Testis (tissue), 3 donors: ENCODE results near the gene TMEM198. TPM values are rescaled to one million over a fixed set of nuclear protein-coding genes. Genes with fewer than 3 reads are reported as not detected.

ENCODE experiments used
- DNase-seq: peaks from one replicate; pipeline ENCODE4 v3.0.0-alpha.2; 2019
- H3K27ac ChIP-seq, 2 donors: fragments of 200-600 bp; sonication (generic); one replicate each; pipeline ENCODE4 v1.5.1; 2019
- H3K27me3 ChIP-seq: fragments of 200-600 bp; sonication (generic); one replicate; pipeline ENCODE4 v1.5.1; 2019
- H3K36me3 ChIP-seq: fragments of 200-600 bp; sonication (generic); one replicate; pipeline ENCODE4 v1.5.1; 2017; ENCODE audit warnings: low read depth; ENCODE audit errors: missing control alignments
- H3K4me1 ChIP-seq: fragments of 200-600 bp; sonication (generic); one replicate; pipeline ENCODE4 v1.5.1; 2019
- H3K4me3 ChIP-seq, 2 donors: fragments of 200-600 bp; sonication (generic); one replicate each; pipeline ENCODE4 v1.5.1; 2017 to 2019
- H3K9me3 ChIP-seq: fragments of 200-600 bp; sonication (generic); one replicate; pipeline ENCODE4 v1.5.1; 2017
- CTCF ChIP-seq, 3 experiments: fragments of 450-650 bp in 2 of 3; fragments of 200-600 bp in 1 of 3; sonication (generic) in 1 of 3; IDR thresholded peaks; one replicate each; pipeline ENCODE4 v1.5.1; 2016 to 2019; ENCODE audit warnings: antibody characterized with exemption in 3 of 3, mild to moderate bottlenecking in 2 of 3, moderate library complexity in 1 of 3
- POLR2A ChIP-seq: fragments of 450-650 bp; IDR thresholded peaks from one replicate; pipeline ENCODE4 v1.6.1; 2017; ENCODE audit warnings: antibody characterized with exemption, mild to moderate bottlenecking, moderate library complexity
- WGBS, 2 donors: methylation state at CpG; one replicate each; pipeline ENCODE4 v1.1.5; 2018; 5-methylcytosine and 5-hydroxymethylcytosine counted together
- intact Hi-C: fragments of 100-400 bp; cut with DNase I; formaldehyde crosslinking; loops from one replicate; pipeline ENCODE4 v1.15.1; 2023; ENCODE audit warnings: low total_unique reads
- microRNA-seq, 2 donors: library from miRNA; unstranded; fragments of <30 nt; microRNA quantifications; one replicate each; pipeline ENCODE4, GENCODE V29; 2016; ENCODE audit warnings: borderline number of aligned reads in 2 of 2, borderline replicate concordance in 1 of 2
- polyA plus RNA-seq: library from polyadenylated mRNA; stranded (reverse); fragments of 350-450 nt; fragmentation: Illumina TruSeq; extraction: RNeasy Lipid Tissue Mini Kit (QIAGEN cat#74804); gene quantifications from one replicate; pipeline ENCODE4 v1.2.3, GENCODE V29; 2014; ENCODE audit warnings: low read depth, low replicate concordance; ENCODE audit not compliant: insufficient read depth
- small RNA-seq, 2 donors: library from RNA; depleted of rRNA; stranded (forward); fragments of <200 nt; gene quantifications; one replicate each; pipeline ENCODE3, GENCODE V24; 2016
- total RNA-seq, 2 donors: library from RNA; depleted of rRNA; stranded (reverse); fragments of >200 nt; gene quantifications; one replicate each; pipeline ENCODE4 v1.2.3, GENCODE V29; 2016

TMEM198 gene
- total and polyA plus RNA-seq, 3 donors from 2014 or later, result 7.3 to 11.8 (median 11.3) TPM

- Histone ChIP-seq H3K4me3 (peak within 1 kb of the TSS; percentile 68 to 78), H3K4me1 (peaks cover 37% of the 10 kb centered on the region), H3K27me3 (no peaks in the 10 kb centered on the region), H3K36me3 (no peaks in the 10 kb centered on the region), H3K9me3 (no peaks in the 10 kb centered on the region), H3K27ac (peak within 1 kb of the TSS; percentile 77 to 96)
- peak; percentile 57 for TF ChIP-seq POLR2A
- TF ChIP-seq CTCF (IDR thresholded peaks at IDR 0.05), result peak in 1 of 3 experiments; percentile 3
- peak; percentile 98 for DNase-seq
- 0 to 1% methylated on average over 44 to 57 of the region's 57 CpGs for WGBS, 2 donors
- intact Hi-C loops, result no loop called here
Observed at GRCh38 chr2:219597552-219598307, 53.9 kb downstream of the TMEM198 start, which contains the start of gene STK11IP. Gene STK11IP (plus strand): TSS chr2:219597857. CDS start chr2:219598120, 263 bp downstream.

- no peaks in the 10 kb centered on the region for H3K9me3 ChIP-seq
- H3K27me3 ChIP-seq, result no peaks in the 10 kb centered on the region
- 20 to 23% methylated on average over 9 of the region's 9 CpGs for WGBS, 2 donors
- TF ChIP-seq CTCF (IDR thresholded peaks at IDR 0.05), result no peak
- TF ChIP-seq POLR2A, result no peak
- H3K4me1 ChIP-seq, result peaks cover 33% of the 10 kb centered on the region
- peak overlapping the region; percentile 68 to 78 for H3K4me3 ChIP-seq
- intact Hi-C loops, result no loop called here
- DNase-seq, result no peak
- H3K36me3 ChIP-seq, result no peaks in the 10 kb centered on the region
- peak overlapping the region; percentile 77 to 96 for H3K27ac ChIP-seq
Observed at GRCh38 chr2:219598308-219599078, 54.7 kb downstream of the TMEM198 start.

Small RNA genes lying within 50 kb of the gene (microRNA-seq; reads per million reads assigned to microRNA genes)
- gene MIR3132, result 1.4 reads per million in 2 donors

Small RNA genes lying within 50 kb of the gene (small RNA-seq; reads per million reads assigned to genes)
- gene MIR3132 (0 reads per million in 2 donors), gene RN7SKP213 (0 to 0.09 reads per million in 2 donors)

Other genes with a start within 250 kb of the TMEM198 start
- 1 to 10 TPM; 3.5 to 6.0 TPM for gene PTPRN, start 234.6 kb upstream of the TMEM198 start, total RNA-seq
- gene PTPRN, start 234.6 kb upstream of the TMEM198 start, polyA plus RNA-seq, result 1.7 TPM
- under 1 TPM in 1 of 2 donors, not detected in 1; 0.71 TPM for gene RESP18, start 211.3 kb upstream of the TMEM198 start, total RNA-seq
- gene RESP18, start 211.3 kb upstream of the TMEM198 start, polyA plus RNA-seq, result 1.4 TPM
- 10 to 100 TPM; 84.8 to 90.2 TPM for gene DNPEP, start 156.1 kb upstream of the TMEM198 start, total RNA-seq
- gene DNPEP, start 156.1 kb upstream of the TMEM198 start, polyA plus RNA-seq, result 145 TPM
- gene DES, start 125.7 kb upstream of the TMEM198 start, total RNA-seq, result 10 to 100 TPM; 17.6 to 33.3 TPM
- gene DES, start 125.7 kb upstream of the TMEM198 start, polyA plus RNA-seq, result 199 TPM
- gene SPEG, start 109.2 kb upstream of the TMEM198 start, total RNA-seq, result 10 to 100 TPM; 23.0 to 24.3 TPM
- gene SPEG, start 109.2 kb upstream of the TMEM198 start, polyA plus RNA-seq, result 16.0 TPM
- gene GMPPA, start 45.1 kb upstream of the TMEM198 start, total RNA-seq, result 10 to 100 TPM; 24.6 to 28.3 TPM
- gene GMPPA, start 45.1 kb upstream of the TMEM198 start, polyA plus RNA-seq, result 19.6 TPM
- 1 to 10 TPM; 2.0 to 4.6 TPM for gene ASIC4, start 29.5 kb upstream of the TMEM198 start, total RNA-seq
- gene ASIC4, start 29.5 kb upstream of the TMEM198 start, polyA plus RNA-seq, result 1.5 TPM
- 100 to 1,000 TPM; 796 to 992 TPM for gene CHPF, start 219 bp upstream of the TMEM198 start, total RNA-seq
- gene CHPF, start 219 bp upstream of the TMEM198 start, polyA plus RNA-seq, result 194 TPM
- 100 to 1,000 TPM; 462 to 507 TPM for gene OBSL1, start 27.5 kb downstream of the TMEM198 start, total RNA-seq
- 312 TPM for gene OBSL1, start 27.5 kb downstream of the TMEM198 start, polyA plus RNA-seq
- gene INHA, start 28.3 kb downstream of the TMEM198 start, total RNA-seq, result 100 to 1,000 TPM; 325 to 371 TPM
- gene INHA, start 28.3 kb downstream of the TMEM198 start, polyA plus RNA-seq, result 265 TPM
- gene STK11IP, start 53.8 kb downstream of the TMEM198 start, total RNA-seq, result 100 to 1,000 TPM; 130 to 134 TPM
- 81.9 TPM for gene STK11IP, start 53.8 kb downstream of the TMEM198 start, polyA plus RNA-seq
- 10 to 100 TPM; 31.3 to 44.3 TPM for gene SLC4A3, start 83.6 kb downstream of the TMEM198 start, total RNA-seq
- gene SLC4A3, start 83.6 kb downstream of the TMEM198 start, polyA plus RNA-seq, result 15.1 TPM